OCI-LY3 (cell line): ENCODE data around the gene FYB1.

ENCODE experiments used
- H2AFZ ChIP-seq: fragments of 200-600, 300-600 bp; shearing (Covaris generic); 2 replicates; pipeline ENCODE4 v1.6.0; 2014; ENCODE audit warnings: antibody characterized with exemption, low read depth, low read length
- H3K27ac ChIP-seq: fragments of 200-600, 300-600 bp; sonication (generic); 2 replicates; pipeline ENCODE4 v1.5.1; 2014; ENCODE audit warnings: mild to moderate bottlenecking, low read length, moderate library complexity, mixed read lengths
- H3K27me3 ChIP-seq: fragments of 200-600, 300-600 bp; sonication (generic); 2 replicates; pipeline ENCODE4 v1.6.1; 2014; ENCODE audit warnings: low read depth, low read length, mixed read lengths
- H3K36me3 ChIP-seq: fragments of 200-600, 300-600 bp; sonication (generic); replicated peaks from 2 replicates; pipeline ENCODE3; 2014; ENCODE audit warnings: low read depth, low read length, mixed read lengths
- H3K4me1 ChIP-seq: fragments of 300-600, 200-600 bp; sonication (generic); 2 replicates; pipeline ENCODE4 v1.6.1; 2014; ENCODE audit warnings: low read length, mixed read lengths
- H3K4me2 ChIP-seq: fragments of 200-600, 300-600 bp; sonication (generic); 2 replicates; pipeline ENCODE4 v1.6.1; 2014; ENCODE audit warnings: low read length, mixed read lengths
- H3K4me3 ChIP-seq: fragments of 300-600, 200-600 bp; sonication (generic); 2 replicates; pipeline ENCODE4 v1.5.1; 2014; ENCODE audit warnings: antibody characterized with exemption, mild to moderate bottlenecking, low read length, moderate library complexity
- H3K79me2 ChIP-seq: fragments of 300-600, 200-600 bp; shearing (Covaris generic); 2 replicates; pipeline ENCODE4 v1.6.1; 2014; ENCODE audit warnings: mild to moderate bottlenecking, low read length, mixed read lengths
- H3K9ac ChIP-seq: fragments of 300-600, 200-600 bp; shearing (Covaris generic); 2 replicates; pipeline ENCODE4 v1.6.0; 2014; ENCODE audit warnings: mild to moderate bottlenecking, low read length, moderate library complexity
- H3K9me3 ChIP-seq: fragments of 200-600, 300-600 bp; shearing (Covaris generic); 2 replicates; pipeline ENCODE4 v1.6.1; 2014; ENCODE audit warnings: low read length, mixed read lengths; ENCODE audit not compliant: insufficient read depth
- H4K20me1 ChIP-seq: fragments of 200-600, 300-600 bp; sonication (generic); 2 replicates; pipeline ENCODE4 v1.6.1; 2016; ENCODE audit warnings: low read length, mixed read lengths; ENCODE audit not compliant: insufficient read depth
- EZH2phosphoT487 ChIP-seq: fragments of 200-600 bp; shearing (Covaris generic); IDR thresholded peaks from 2 replicates; pipeline ENCODE4 v1.6.1; 2018; ENCODE audit warnings: antibody characterized with exemption, mixed run types, low read depth
- TF ChIP-seq, protein P1 (sequence below): fragments of 200-600, 300-600 bp; sonication (generic); IDR thresholded peaks from 2 replicates; pipeline ENCODE4 v1.5.1; 2014; ENCODE audit warnings: antibody characterized with exemption, low read length, low read depth

FYB1 gene

DNA sequence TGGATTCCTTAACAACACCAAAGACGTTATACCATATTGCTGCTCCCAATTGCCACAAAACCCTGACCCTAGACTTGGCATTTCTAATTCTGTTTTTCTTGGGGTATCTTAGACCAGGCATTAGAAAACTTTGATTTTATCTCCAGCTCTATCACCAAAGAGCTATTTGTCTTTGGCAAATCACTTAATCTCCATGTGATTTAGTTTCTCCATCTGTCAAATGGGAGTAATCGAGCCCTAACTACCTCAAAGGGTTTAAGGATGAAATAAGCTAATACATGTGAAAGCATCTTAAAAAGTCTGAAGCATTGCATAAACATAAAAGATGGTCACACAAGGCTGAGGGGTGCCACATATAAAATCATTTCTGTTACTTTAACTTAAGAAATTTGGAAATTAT lies 60.6 kb downstream of the FYB1 start:
- Histone ChIP-seq H4K20me1 (no peaks in the 10 kb centered on the region), H3K27me3 (no peaks in the 10 kb centered on the region), H3K9ac (no peak overlapping the region), H3K4me3 (no peak overlapping the region), H3K4me1 (no peaks in the 10 kb centered on the region; the same call in 1 of the 2 replicates), H3K36me3 (no peaks in the 10 kb centered on the region), H3K9me3 (no peaks in the 10 kb centered on the region), H3K27ac (no peak overlapping the region), H3K79me2 (no peaks in the 10 kb centered on the region), H3K4me2 (no peak overlapping the region), H2AFZ (no peak overlapping the region)
- TF ChIP-seq, protein P1, sequence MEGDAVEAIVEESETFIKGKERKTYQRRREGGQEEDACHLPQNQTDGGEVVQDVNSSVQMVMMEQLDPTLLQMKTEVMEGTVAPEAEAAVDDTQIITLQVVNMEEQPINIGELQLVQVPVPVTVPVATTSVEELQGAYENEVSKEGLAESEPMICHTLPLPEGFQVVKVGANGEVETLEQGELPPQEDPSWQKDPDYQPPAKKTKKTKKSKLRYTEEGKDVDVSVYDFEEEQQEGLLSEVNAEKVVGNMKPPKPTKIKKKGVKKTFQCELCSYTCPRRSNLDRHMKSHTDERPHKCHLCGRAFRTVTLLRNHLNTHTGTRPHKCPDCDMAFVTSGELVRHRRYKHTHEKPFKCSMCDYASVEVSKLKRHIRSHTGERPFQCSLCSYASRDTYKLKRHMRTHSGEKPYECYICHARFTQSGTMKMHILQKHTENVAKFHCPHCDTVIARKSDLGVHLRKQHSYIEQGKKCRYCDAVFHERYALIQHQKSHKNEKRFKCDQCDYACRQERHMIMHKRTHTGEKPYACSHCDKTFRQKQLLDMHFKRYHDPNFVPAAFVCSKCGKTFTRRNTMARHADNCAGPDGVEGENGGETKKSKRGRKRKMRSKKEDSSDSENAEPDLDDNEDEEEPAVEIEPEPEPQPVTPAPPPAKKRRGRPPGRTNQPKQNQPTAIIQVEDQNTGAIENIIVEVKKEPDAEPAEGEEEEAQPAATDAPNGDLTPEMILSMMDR: no peak

GRCh38 chr5:39158127-39158593 lies 61.2 kb downstream of the FYB1 start:
- Histone ChIP-seq H2AFZ (no peak overlapping the region), H3K27me3 (no peaks in the 10 kb centered on the region), H3K4me2 (no peak overlapping the region)

GRCh38 chr5:39157701-39158100 lies 61.7 kb downstream of the FYB1 start:
- Histone ChIP-seq H3K4me1 (no peaks in the 10 kb centered on the region; the same call in 1 of the 2 replicates), H3K9me3 (no peaks in the 10 kb centered on the region), H3K79me2 (no peaks in the 10 kb centered on the region), H3K27ac (no peak overlapping the region), H3K4me3 (no peak overlapping the region), H4K20me1 (no peaks in the 10 kb centered on the region), H2AFZ (no peak overlapping the region), H3K27me3 (no peaks in the 10 kb centered on the region), H3K4me2 (no peak overlapping the region), H3K9ac (no peak overlapping the region), H3K36me3 (no peaks in the 10 kb centered on the region)
- TF ChIP-seq EZH2phosphoT487: no peak
- TF ChIP-seq, protein P1: no peak

More at GRCh38 chr5:39158127-39158593, 61.2 kb downstream of the FYB1 start:
- Histone ChIP-seq H3K79me2 (no peaks in the 10 kb centered on the region), H4K20me1 (no peaks in the 10 kb centered on the region), H3K9me3 (no peaks in the 10 kb centered on the region), H3K4me3 (no peak overlapping the region), H3K36me3 (no peaks in the 10 kb centered on the region), H3K27ac (no peak overlapping the region), H3K4me1 (no peaks in the 10 kb centered on the region; the same call in 1 of the 2 replicates), H3K9ac (no peak overlapping the region)
- TF ChIP-seq, protein P1: no peak
- TF ChIP-seq EZH2phosphoT487: no peak

- H3K27me3 ChIP-seq: no peaks in the 10 kb centered on the region
- H3K4me1 ChIP-seq: peaks cover 14% of the 10 kb centered on the region
- H3K79me2 ChIP-seq: no peaks in the 10 kb centered on the region
- no peak overlapping the region for H3K9ac ChIP-seq
- H3K27ac ChIP-seq: no peak overlapping the region
- H3K36me3 ChIP-seq: no peaks in the 10 kb centered on the region
- no peak overlapping the region for H2AFZ ChIP-seq
- no peaks in the 10 kb centered on the region for H3K9me3 ChIP-seq
- no peak overlapping the region for H3K4me3 ChIP-seq
- H4K20me1 ChIP-seq: no peaks in the 10 kb centered on the region
- TF ChIP-seq, protein P1: no peak
- no peak for TF ChIP-seq EZH2phosphoT487
- no peak overlapping the region for H3K4me2 ChIP-seq
Observed at GRCh38 chr5:39156082-39156481, 63.3 kb downstream of the FYB1 start.
